RWPE1 (cell line): ENCODE data around the gene TASOR.

Source experiments
- CTCF ChIA-PET: fragments of 350-600 bp; sonication (Branson Sonifier 250); formaldehyde crosslinking; extraction: SDS; loops from one replicate; lab custom pipeline; 2021; lab: Yijun Ruan, JAX
- POLR2A ChIA-PET: fragments of 400-600 bp; formaldehyde crosslinking; extraction: SDS; loops from one replicate; lab custom pipeline; 2020; ENCODE audit warnings: antibody characterized with exemption; ENCODE audit not compliant: low non-redundant PET; lab: Yijun Ruan, JAX
- DNase-seq: peaks from one replicate; pipeline ENCODE4 v3.0.0; 2012; ENCODE audit warnings: low spot score
- H3K27ac ChIP-seq: fragments of 450-650 bp; 2 replicates; pipeline ENCODE4 v1.5.1; 2017
- CTCF ChIP-seq: fragments of 450-650 bp; conservative IDR thresholded peaks from 2 replicates; pipeline ENCODE4 v1.5.1; 2017; ENCODE audit warnings: low read depth, mild to moderate bottlenecking

The TASOR gene

GRCh38 chr3:56691165-56692000, 8.3 kb upstream of the TASOR start:
- CTCF ChIA-PET, result interaction anchor here (0.6 kb wide), 2 partner anchors 29 to 79 kb away, joined by 3 read pairs; no protein-coding TSS in a partner anchor
- peak overlapping the region; percentile 66 for H3K27ac ChIP-seq
- TF ChIP-seq CTCF, result no peak
- POLR2A ChIA-PET, result interaction anchor here (0.5 kb wide), 1 partner anchor 253 kb away, joined by 5 read pairs; no protein-coding TSS in a partner anchor
- DNase-seq, result peak; percentile 48

DNA sequence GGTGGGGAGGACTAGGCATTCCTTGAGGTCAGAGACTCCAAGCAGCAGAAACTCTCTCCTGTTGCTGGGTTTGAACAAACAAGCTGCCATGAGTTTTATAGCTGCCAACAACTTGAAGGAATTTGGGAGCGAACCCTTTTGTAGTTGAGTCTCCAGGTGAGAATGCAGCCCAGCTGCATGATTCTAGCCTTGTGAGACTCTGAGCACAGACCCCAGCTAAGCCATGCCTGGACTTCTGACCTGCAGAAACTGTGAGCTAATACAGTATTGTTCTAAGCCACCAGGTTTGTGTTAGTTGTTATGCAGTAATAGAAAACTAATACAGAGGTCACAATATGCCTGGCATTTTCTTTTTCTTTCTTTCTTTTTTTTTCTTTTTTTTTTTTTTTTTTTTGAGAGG, 6.2 kb upstream of the TASOR start:
- no peak for DNase-seq
- ChIA-PET CTCF (no interaction called here), POLR2A (no interaction called here)
- no peak overlapping the region for H3K27ac ChIP-seq
- TF ChIP-seq CTCF, result no peak

- H3K27ac ChIP-seq, result no peak overlapping the region
- CTCF ChIA-PET, result no interaction called here
- TF ChIP-seq CTCF, result no peak
- DNase-seq, result no peak
- POLR2A ChIA-PET, result no interaction called here
Measured at GRCh38 chr3:56688191-56688590, 5.1 kb upstream of the TASOR start.

- ChIA-PET CTCF (no interaction called here), POLR2A (no interaction called here)
- no peak for DNase-seq
- no peak for TF ChIP-seq CTCF
- no peak overlapping the region for H3K27ac ChIP-seq
Measured at GRCh38 chr3:56684029-56684428, 964 bp upstream of the TASOR start.

DNA sequence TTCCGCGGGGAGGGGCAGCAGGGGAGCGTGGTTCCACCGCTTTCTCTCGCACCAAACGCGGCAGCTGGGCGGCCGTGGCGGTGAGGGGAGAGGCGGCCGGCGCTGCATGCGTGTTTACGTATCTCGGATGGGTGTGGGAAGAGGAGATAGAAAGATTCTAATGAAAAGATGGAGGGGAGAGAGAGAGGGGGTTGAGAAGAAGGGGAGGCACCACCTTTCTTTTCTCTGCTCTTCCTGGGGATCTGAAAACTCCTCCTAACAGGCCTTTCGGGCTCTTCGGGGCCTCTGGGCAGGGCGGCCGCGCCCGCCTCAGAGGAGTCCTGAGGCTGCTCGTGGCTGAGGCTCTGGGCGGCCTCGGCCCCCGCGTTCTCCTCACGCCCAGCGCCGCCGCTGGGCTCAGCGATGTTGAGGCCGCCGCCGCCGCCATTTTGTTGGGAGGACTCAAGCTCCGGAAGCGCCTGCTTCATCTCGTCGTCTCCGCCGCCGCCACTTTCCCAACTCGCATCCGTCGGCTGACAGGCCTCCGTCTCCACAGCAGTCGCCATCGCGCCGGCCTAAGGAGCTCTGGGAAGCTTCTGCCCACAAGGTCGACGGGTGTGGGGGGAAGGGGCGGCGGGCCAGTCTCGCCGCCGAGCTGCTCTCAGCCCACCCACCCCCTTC, 473 bp downstream of the TASOR start:
- peak overlapping the region; percentile 96 for H3K27ac ChIP-seq
- TF ChIP-seq CTCF, result no peak
- POLR2A ChIA-PET, result interaction anchor here (0.5 kb wide), 1 partner anchor 99 kb away, joined by 4 read pairs; no protein-coding TSS in a partner anchor
- CTCF ChIA-PET, result interaction anchor here (0.6 kb wide), 1 partner anchor 37 kb away, joined by 4 read pairs; no protein-coding TSS in a partner anchor
- DNase-seq, result peak; percentile 19

GRCh38 chr3:56681984-56682461, 1.0 kb downstream of the TASOR start:
- peak overlapping the region; percentile 96 for H3K27ac ChIP-seq
- TF ChIP-seq CTCF, result no peak
- ChIA-PET CTCF (interaction anchor here (0.6 kb wide), 1 partner anchor 36 kb away, joined by 4 read pairs; no protein-coding TSS in a partner anchor), POLR2A (no interaction called here)
- DNase-seq, result no peak
